ENCODE measurements around the gene C8B. TPM values are rescaled to one million over a fixed set of nuclear protein-coding genes. Genes with fewer than 3 reads are reported as not detected.

The C8B gene
- total and polyA plus RNA-seq, 2 of the 13 experiments (the other 11 are each of a cell fraction or from before 2014, with no cell fraction given), result 8.4 to 11.3 TPM

DNA sequence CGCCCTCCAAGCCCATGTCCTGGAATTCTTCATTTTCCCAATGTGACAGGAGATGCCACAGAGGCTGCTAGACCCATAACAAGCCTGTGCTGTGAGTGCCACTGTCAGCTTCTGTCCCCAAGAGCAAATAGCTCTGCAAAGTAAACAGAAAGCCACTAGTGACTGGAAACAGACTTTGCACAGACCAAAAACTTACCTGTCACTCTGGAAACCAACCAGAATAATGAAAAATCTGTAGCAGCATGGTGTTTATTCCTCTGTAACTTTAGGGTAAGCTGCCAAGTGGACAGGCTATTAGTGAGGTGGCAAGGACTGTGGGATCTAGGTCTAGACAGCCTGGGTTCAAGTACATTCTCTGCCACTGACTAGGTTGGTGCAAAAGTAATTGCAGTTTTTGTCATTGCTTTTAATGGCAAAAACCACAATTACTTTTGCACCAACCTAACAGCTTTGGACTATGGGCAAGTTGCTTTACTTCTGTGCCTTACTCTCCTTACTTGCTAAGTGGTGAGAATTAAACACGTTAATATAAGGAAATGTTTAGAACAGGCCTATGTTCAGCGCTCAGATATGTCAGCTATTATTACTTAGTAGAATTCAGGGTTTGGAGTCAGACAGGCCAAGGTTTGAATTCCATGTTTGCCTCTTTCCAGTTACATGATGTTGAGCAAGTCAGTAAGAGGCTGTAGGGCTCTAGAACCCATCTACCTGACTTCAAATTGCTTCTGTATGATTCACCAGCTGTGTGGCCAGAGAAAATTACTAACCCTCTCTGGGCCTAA is at the start of gene C8B (continued):
- TF ChIP-seq, protein P1, sequence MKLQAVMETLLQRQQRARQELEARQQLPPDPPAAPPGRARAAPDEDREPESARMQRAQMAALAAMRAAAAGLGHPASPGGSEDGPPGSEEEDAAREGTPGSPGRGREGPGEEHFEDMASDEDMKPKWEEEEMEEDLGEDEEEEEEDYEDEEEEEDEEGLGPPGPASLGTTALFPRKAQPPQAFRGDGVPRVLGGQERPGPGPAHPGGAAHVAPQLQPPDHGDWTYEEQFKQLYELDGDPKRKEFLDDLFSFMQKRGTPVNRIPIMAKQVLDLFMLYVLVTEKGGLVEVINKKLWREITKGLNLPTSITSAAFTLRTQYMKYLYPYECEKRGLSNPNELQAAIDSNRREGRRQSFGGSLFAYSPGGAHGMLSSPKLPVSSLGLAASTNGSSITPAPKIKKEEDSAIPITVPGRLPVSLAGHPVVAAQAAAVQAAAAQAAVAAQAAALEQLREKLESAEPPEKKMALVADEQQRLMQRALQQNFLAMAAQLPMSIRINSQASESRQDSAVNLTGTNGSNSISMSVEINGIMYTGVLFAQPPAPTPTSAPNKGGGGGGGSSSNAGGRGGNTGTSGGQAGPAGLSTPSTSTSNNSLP (IDR thresholded peaks at IDR 0.05; ENCODE audit: low read depth, low read length), result no peak
- TF ChIP-seq KDM3A (CRISPR knock-in tag; IDR thresholded peaks at IDR 0.05; ENCODE audit: low read depth), result 0 out of 2 replicates have a peak, but pooled peaks have one; percentile 28
- TF ChIP-seq ATF2 (CRISPR knock-in tag; IDR thresholded peaks at IDR 0.05), result no peak; the same call in 1 of the 2 replicates
- TF ChIP-seq GFI1 (CRISPR knock-in tag; IDR thresholded peaks at IDR 0.05; ENCODE audit: borderline replicate concordance), result 0 out of 2 replicates have a peak, but pooled peaks have one; percentile 49
- TF ChIP-seq ZNF564 (CRISPR knock-in tag; IDR thresholded peaks at IDR 0.05), result peak; percentile 59; the same call in 1 of the 2 replicates
- TF ChIP-seq ZNF441 (CRISPR knock-in tag; IDR thresholded peaks at IDR 0.05; ENCODE audit: borderline replicate concordance), result 0 out of 2 replicates have a peak, but pooled peaks have one; percentile 31
- peak; percentile 49; the same call in 1 of the 2 replicates for TF ChIP-seq ZNF121 (CRISPR knock-in tag; IDR thresholded peaks at IDR 0.05)
- no peak for TF ChIP-seq JUN (CRISPR knock-in tag; IDR thresholded peaks at IDR 0.05)
- TF ChIP-seq ZKSCAN5 (CRISPR knock-in tag; IDR thresholded peaks at IDR 0.05), result no peak
- TF ChIP-seq, protein P2, sequence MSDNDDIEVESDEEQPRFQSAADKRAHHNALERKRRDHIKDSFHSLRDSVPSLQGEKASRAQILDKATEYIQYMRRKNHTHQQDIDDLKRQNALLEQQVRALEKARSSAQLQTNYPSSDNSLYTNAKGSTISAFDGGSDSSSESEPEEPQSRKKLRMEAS (IDR thresholded peaks at IDR 0.05), result peak; percentile 35; the same call in 1 of the 2 replicates
- TF ChIP-seq ZBTB40 (IDR thresholded peaks at IDR 0.05), result peak; percentile 68
- no peak for TF ChIP-seq ZBTB40 (CRISPR knock-in tag; IDR thresholded peaks at IDR 0.05)
- no peak for TF ChIP-seq SALL2 (CRISPR knock-in tag; IDR thresholded peaks at IDR 0.05)
- TF ChIP-seq ZNF143 (CRISPR knock-in tag; IDR thresholded peaks at IDR 0.05), result no peak
- 0 out of 2 replicates have a peak, but pooled peaks have one; percentile 54 for TF ChIP-seq ZNF644 (CRISPR knock-in tag; IDR thresholded peaks at IDR 0.05; ENCODE audit: low read depth)

Measured in HepG2 (cell line).